Peyer's patch (tissue), 4 donors: ENCODE results near the gene GTSE1.

Source experiments
- CTCF ChIP-seq, 6 experiments: fragments of 450-650 bp in 4 of 6; fragments of 200-600 bp in 2 of 6; sonication (generic) in 1 of 6; IDR thresholded peaks; one replicate each; pipeline ENCODE4 v1.5.1; 2017 to 2019; ENCODE audit warnings: antibody characterized with exemption in 6 of 6, mild to moderate bottlenecking in 3 of 6, moderate library complexity in 1 of 6
- POLR2A ChIP-seq, 2 donors: fragments of 450-650 bp; IDR thresholded peaks; one replicate each; pipeline ENCODE4 v1.5.1; 2017; ENCODE audit warnings: antibody characterized with exemption in 2 of 2, mild to moderate bottlenecking in 2 of 2, moderate library complexity in 2 of 2

- TF ChIP-seq CTCF (IDR thresholded peaks at IDR 0.05) (no peak), POLR2A (IDR thresholded peaks at IDR 0.05) (no peak)
These were observed 83.4 kb downstream of the GTSE1 start for GRCh38 chr22:46380069-46380468.
